PFSK-1 (cell line): ENCODE measurements around the gene SH2D4B.

Experiments used
- FOXP2 ChIP-seq: optimal IDR thresholded peaks from 2 replicates; pipeline ENCODE3; 2011; ENCODE audit warnings: borderline replicate concordance, control low read depth, inconsistent platforms; ENCODE audit not compliant: insufficient read depth; ENCODE audit errors: extremely low read length, extremely low read depth
- POLR2AphosphoS5 ChIP-seq: IDR thresholded peaks from 2 replicates; pipeline ENCODE4 v1.6.1; 2012; ENCODE audit warnings: low read depth, mild to moderate bottlenecking, control low read depth, low read length, moderate library complexity

DNA sequence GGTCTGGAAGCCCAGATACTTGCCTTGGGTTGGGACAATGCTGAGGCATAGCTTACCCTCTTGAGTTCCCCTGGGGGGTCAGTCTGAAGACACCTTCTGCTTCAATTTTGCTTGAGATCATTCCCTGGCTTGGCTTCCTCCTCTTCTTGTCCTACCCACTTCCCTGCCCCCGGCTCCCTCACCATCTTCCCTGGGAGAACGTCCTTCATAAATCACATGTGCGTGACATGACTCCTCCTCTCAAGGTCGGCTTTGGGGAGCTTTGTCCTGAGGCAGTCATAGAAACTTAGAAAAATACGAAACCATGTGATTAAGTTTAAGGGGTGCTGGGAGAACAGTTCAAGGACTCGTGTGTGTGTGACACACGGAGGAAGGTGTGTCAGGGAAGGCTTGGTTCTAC is 122.6 kb downstream of the SH2D4B start:
- TF ChIP-seq FOXP2 (no peak), POLR2AphosphoS5 (no peak)
